HG03460 (cell line): Measurements from ENCODE around the gene P2RX3.
"Not testable (repeated sequence)": the region's sequence is repeated elsewhere in the genome, so short reads cannot be mapped to it uniquely, and the experiment has no call there.

Source experiments
- ATAC-seq: cut with Tn5 transposase; IDR thresholded peaks from one replicate; pipeline ENCODE4 v1.9.1; 2021; ENCODE audit not compliant: unreplicated experiment

P2RX3 gene

GRCh38 chr11:57324154-57324885 lies 13.8 kb upstream of the P2RX3 start:
- ATAC-seq = no peak

GRCh38 chr11:57324886-57325734 lies 13.0 kb upstream of the P2RX3 start, which contains the start of gene TNKS1BP1:
TNKS1BP1 (minus strand) TSS chr11:57324952; CDS start chr11:57321885, 3,067 bp downstream.
- ATAC-seq = peak; percentile 84

- no peak for ATAC-seq
Observed at GRCh38 chr11:57325735-57326048, 12.5 kb upstream of the P2RX3 start.

DNA sequence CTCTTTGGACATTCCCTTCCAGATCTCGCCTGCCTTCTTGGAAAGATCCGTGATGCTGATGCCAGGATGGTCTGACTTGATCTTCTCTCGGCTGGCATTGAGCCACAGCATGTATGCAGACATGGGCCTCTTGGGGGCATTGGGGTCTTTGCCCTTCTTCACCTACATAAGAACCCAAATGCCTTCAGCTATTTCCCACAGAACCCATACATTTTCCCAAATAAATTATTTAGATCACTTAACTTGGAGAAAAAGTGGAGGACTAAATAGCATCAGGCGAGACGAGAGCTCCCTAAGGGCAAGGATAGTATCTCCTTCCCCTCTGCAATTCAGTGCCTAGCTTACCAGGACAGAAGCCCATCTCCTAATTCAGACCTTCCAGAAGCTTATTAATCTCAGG lies 10.4 kb upstream of the P2RX3 start:
- ATAC-seq = no peak

- no peak for ATAC-seq
Observed at GRCh38 chr11:57330029-57330428, 8.1 kb upstream of the P2RX3 start.

DNA sequence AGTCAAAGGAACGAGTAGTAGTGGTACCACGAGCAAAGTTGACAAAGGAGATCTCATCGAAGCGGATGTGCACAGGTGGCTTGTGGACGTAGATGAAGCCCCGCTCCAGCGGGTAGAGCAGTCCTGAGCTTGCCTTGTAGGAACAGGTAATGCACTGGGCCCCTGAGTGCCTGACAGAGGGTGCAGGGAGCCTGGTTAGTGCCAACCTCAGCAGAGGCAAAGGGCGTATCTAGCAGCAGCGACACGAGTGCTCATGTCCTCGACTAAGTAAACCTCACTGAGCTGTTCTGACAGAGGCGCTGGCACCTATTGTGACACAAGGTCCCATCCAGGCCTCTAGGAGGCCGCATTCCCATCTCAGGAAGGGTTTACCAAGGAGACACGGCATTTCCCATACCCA lies 6.4 kb upstream of the P2RX3 start:
- ATAC-seq = no peak

- no peak for ATAC-seq
Observed at GRCh38 chr11:57332694-57333440, 5.3 kb upstream of the P2RX3 start.

DNA sequence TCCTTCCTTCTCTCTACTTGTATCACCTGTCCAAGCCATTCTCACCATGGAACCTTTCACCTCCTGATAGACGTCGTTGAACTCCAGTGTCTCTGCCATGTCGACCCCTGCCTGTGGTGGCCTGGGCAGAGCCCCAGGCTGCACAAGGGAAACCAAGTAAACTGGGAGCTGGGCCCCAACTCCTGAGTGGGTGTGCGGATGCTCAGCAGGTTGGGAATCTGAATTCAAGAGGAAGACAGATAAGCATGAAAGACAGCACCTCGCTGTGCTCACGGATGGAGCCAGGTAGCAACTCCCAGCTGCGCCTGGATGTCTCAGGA lies 3.2 kb upstream of the P2RX3 start:
- ATAC-seq = no peak

GRCh38 chr11:57335343-57336110 lies 2.6 kb upstream of the P2RX3 start, which contains the start of gene SSRP1:
SSRP1 (minus strand) TSS chr11:57335892; CDS start chr11:57335121, 771 bp downstream.
- ATAC-seq = peak; percentile 99

DNA sequence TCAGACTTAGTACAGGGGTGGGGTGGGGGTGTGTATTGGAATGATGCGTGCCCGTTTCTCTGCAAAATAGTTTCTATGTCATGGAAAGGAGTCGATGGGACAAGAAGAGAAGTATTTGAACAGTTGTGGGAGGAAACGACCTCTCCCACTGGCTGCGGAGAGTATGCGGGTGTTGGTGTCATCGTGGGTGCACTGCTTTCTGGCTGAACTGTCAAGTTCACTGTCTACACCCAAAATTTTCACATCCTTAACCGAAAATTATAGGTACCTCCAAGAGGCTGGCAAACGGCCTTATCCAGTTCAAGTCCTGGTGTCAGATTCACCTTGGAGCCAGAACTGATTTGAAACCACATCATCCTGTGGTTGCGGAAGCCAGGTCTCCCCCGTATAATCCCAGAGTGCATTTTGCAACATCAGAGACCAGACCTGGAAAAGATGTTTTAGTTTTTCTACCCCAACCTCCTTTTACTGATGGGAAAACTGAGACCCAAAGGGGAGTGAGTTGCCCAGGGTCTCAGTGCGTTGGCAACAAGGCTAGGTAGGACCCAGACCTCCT lies 2.0 kb upstream of the P2RX3 start:
- no peak for ATAC-seq

- not testable (repeated sequence) for ATAC-seq
Observed at GRCh38 chr11:57336856-57337255, 1.3 kb upstream of the P2RX3 start.

DNA sequence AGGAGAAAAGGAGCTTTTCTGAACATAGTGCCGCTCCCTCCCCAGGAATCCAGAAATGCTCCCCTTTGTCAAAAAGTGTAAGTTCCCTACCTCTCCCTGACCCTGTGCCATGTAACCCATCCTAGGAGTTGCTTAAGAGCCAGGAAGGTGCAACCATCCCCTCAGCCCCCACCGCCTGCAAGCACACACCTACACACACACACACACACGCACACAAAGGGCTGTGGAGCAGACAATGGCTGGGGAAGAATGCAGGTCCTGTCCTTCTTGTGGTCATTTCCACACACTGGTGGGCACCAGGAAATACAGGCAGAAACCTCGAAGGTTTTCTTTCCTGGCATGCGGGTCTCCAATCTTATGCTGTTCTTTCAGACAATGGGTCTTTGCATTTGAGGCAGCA lies 1.2 kb downstream of the P2RX3 start:
- no peak for ATAC-seq

DNA sequence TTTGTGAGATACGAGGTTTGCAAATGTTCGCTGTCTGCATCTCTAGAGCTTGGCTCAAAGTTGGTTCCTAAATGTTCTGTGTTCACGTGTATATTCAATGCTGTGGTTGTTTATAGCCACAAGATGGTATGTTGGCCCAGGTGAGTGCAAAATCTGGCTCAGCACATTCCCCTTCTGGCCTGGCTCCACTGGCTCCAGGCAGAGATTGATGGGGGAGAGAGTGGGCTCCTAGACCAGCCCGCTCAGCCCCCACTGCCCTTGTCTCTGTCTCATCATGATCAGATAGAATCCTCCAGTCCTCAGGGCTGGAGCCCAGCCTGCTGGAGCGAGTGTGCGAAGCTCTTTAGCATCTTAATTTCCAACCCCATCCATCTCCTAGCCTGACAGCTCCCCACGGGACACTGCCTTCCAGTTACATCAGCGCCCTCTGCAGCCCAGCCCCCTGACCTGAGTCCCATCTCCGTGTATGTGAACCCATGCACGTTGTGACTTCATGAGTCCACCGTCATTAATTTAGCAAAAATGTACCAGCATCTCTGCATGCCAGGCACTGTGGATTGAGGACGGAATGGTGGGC lies 2.0 kb downstream of the P2RX3 start:
- ATAC-seq = no peak

- no peak for ATAC-seq
Observed at GRCh38 chr11:57341250-57341808, 3.2 kb downstream of the P2RX3 start.

DNA sequence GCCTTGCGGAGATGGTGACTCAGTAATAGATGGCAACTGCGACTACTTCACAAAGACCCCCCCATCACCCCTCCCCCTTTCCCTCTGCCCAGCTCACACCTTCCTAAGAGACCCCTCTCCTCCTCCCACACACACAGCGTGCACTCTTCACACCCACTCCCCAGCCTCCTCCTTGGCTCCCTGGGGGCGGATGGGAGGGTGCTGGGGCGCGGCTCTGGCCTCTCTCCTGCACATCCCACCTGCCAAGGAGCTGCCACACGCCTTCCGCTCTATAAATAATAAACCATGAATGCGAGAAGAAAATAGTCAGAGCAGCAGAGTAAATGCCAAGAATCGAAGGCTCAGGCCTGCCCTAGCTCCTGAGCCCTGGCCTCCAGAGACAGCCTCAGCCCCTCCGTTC lies 4.5 kb downstream of the P2RX3 start:
- no peak for ATAC-seq

- no peak for ATAC-seq
Observed at GRCh38 chr11:57343825-57344224, 5.7 kb downstream of the P2RX3 start.

- no peak for ATAC-seq
Observed at GRCh38 chr11:57344826-57345225, 6.7 kb downstream of the P2RX3 start.

DNA sequence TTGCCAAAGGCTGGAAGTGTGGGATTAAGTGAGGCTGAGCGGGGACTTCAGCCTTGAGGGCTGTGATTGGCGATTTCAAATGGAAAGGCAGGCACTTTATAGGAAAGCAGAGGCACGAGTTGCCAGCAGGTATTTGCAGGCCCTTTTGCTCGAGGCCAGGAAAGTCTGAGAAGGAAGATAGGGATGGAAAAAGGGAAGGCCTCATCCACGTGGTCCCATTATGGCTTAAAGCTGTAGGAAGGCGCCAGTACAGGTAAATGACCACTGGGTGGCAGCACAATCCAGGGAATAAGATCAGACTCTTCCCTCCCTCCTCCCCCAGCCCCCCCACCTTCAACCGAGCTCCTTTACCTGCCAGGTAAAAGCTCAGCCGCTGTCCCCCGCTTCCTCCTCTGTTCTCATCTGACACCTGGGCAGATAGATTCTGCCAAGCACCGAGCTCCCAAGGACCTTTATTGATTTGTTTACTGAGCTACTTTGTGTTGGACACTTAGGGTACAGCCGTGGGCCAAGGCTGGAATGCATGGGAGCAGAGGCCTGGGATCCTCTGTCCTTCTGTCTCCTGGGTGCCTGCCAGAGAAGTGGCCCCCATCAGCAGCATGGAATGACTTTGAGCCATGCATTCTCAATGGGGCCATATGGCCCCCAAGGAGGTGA lies 7.5 kb downstream of the P2RX3 start:
- peak; percentile 73 for ATAC-seq

DNA sequence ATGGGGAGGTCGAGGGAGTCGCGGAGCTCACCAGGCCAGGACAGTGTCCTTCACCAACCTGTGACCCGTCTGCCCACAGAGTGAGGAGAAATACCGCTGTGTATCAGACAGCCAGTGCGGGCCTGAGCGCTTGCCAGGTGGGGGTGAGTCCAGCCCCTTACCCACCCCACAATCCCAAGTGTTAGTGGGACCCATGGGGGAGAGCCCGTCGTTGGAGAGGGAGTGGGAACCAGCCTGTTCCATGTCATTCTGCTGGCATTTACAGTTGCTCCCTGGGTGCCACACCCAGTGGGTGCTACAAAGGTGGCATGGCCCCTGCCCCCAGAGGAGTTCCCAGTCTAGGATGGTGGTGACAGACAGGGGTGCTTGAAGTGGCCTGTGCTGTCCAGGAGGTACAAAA lies 9.2 kb downstream of the P2RX3 start:
- no peak for ATAC-seq
